Measurements from ENCODE around the gene ANKRD9.

The ANKRD9 gene

DNA sequence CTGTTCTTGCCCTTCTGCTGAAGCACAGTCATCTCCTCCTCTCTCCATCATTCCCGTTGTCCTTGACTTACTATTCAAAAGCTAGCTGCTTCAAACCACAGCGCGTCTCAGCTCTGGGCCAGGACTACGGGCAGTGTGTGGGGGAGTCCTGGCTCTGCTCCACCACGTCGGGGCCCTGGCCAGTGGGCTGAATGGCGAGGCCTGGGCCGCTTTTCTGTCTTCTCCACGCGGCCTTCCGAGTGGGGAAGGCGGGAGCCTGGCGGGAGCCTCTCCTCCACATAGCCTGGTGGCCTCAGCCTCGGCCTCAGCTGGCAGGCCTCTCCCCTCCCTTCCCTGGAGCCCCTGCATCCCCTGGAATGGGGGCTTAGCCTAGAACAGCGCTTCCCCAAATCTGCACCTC is 16.5 kb downstream of the ANKRD9 start:
- H3K27ac ChIP-seq (ENCODE audit: low read depth, low read length) = no peak overlapping the region
- H3K23ac ChIP-seq (ENCODE audit: low read length) = no peak overlapping the region
- H3K79me1 ChIP-seq (ENCODE audit: low read length) = no peaks in the 10 kb centered on the region
- no peak for DNase-seq
- no peak overlapping the region for H2BK120ac ChIP-seq (ENCODE audit: low read depth, low read length)
- H4K5ac ChIP-seq (ENCODE audit: low read length) = no peak overlapping the region
- H3K36me3 ChIP-seq (ENCODE audit: control insufficient read depth, insufficient read depth, low read length) = no peaks in the 10 kb centered on the region
- H4K8ac ChIP-seq (ENCODE audit: low read depth, low read length) = no peak overlapping the region
- no peaks in the 10 kb centered on the region for H3K27me3 ChIP-seq (ENCODE audit: insufficient read depth, low read length, poor library complexity)
- WGBS (ENCODE audit: extremely low coverage, insufficient coverage, low lambda C conversion rate) = no CpG with 5 or more reads among the region's 15 CpGs
- H3K9ac ChIP-seq (ENCODE audit: low read length) = no peak overlapping the region
- H3K79me2 ChIP-seq (ENCODE audit: control insufficient read depth, insufficient read depth, low read length) = no peaks in the 10 kb centered on the region
- no peak overlapping the region for H3K4me3 ChIP-seq (ENCODE audit: low read length)
- H3K4me2 ChIP-seq (ENCODE audit: low read length) = no peak overlapping the region
- H2BK5ac ChIP-seq (ENCODE audit: low read length) = no peak overlapping the region
- no peak overlapping the region for H2BK15ac ChIP-seq (replicated peaks; ENCODE audit: low read depth)
- H3K4ac ChIP-seq (ENCODE audit: low read depth, low read length) = no peak overlapping the region
- H3K4me1 ChIP-seq (ENCODE audit: control insufficient read depth, low read depth, low read length) = no peaks in the 10 kb centered on the region
- no peak overlapping the region for H3K18ac ChIP-seq (ENCODE audit: low read length)
- H3K56ac ChIP-seq (ENCODE audit: low read length) = no peak overlapping the region
- H2AK5ac ChIP-seq (ENCODE audit: low read length) = no peak overlapping the region

DNA sequence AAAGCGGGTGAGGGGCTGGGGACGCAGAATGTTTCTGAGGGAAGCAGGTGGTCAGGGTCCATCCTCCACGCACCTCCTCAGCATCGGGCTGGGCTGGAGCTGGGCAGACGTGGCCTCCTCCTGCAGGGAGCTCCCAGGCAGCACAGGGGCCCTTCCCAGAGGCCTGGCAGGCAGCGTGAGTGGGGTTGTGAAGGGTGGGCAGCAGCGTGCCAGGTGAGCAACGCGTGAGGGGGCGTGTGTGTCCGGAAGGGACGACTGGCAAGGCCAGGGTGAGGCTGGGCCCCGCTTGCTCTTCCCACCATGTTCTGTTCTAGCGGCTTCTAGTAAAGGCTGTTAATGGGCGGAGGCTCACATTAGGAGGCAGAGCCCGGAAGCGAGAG is 17.1 kb downstream of the ANKRD9 start:
- Histone ChIP-seq H3K9ac (ENCODE audit: low read length) (no peak overlapping the region), H4K8ac (ENCODE audit: low read depth, low read length) (no peak overlapping the region), H3K23ac (ENCODE audit: low read length) (no peak overlapping the region), H3K27ac (ENCODE audit: low read depth, low read length) (no peak overlapping the region), H3K56ac (ENCODE audit: low read length) (no peak overlapping the region), H3K79me1 (ENCODE audit: low read length) (no peaks in the 10 kb centered on the region), H3K4ac (ENCODE audit: low read depth, low read length) (no peak overlapping the region), H3K18ac (ENCODE audit: low read length) (no peak overlapping the region), H3K4me3 (ENCODE audit: low read length) (no peak overlapping the region), H3K27me3 (ENCODE audit: insufficient read depth, low read length, poor library complexity) (no peaks in the 10 kb centered on the region), H3K79me2 (ENCODE audit: control insufficient read depth, insufficient read depth, low read length) (no peaks in the 10 kb centered on the region), H3K4me2 (ENCODE audit: low read length) (no peak overlapping the region), H2BK5ac (ENCODE audit: low read length) (no peak overlapping the region), H2AK5ac (ENCODE audit: low read length) (no peak overlapping the region), H4K5ac (ENCODE audit: low read length) (no peak overlapping the region), H2BK120ac (ENCODE audit: low read depth, low read length) (no peak overlapping the region), H3K4me1 (ENCODE audit: control insufficient read depth, low read depth, low read length) (no peaks in the 10 kb centered on the region), H3K36me3 (ENCODE audit: control insufficient read depth, insufficient read depth, low read length) (no peaks in the 10 kb centered on the region), H2BK15ac (replicated peaks; ENCODE audit: low read depth) (no peak overlapping the region)
- no CpG with 5 or more reads among the region's 17 CpGs for WGBS (ENCODE audit: extremely low coverage, insufficient coverage, low lambda C conversion rate)
- DNase-seq = no peak

DNA sequence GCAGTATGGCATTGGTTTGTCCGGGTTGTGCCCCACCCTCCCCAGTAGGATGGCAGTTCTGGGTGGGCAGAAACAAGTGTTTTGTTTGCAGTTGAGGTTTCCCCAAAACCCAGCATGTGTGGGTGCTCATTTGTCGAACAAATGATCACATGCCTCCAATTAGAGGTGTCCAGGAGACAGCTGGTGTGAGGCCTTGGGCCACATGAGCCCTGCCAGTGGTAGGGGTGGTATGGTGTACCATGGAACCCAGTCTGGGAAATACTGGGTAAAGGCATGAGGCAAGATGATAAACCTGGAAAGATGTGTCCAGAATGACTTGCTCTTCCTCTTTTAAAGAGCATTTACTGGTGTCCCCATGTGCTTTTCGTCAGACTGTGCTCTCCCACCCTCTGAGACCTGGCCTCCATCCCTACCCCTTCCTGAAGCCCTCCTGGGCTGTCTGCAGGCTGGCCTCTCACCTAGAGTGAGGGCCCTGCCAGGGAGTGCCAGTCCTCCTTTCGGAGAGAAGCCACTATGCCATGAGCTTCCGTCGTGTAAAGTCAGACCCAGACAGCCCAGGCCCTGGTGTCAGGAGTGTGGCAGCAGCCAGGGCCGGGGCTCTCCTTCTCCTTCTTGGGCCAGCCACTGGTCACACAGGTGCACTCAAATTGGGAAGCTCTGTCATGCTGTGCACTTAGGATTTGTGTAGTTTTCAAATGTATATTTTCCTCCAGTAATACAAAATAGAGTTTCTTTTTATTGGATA is 17.6 kb downstream of the ANKRD9 start:
- Histone ChIP-seq H3K27ac (ENCODE audit: low read depth, low read length) (no peak overlapping the region), H3K56ac (ENCODE audit: low read length) (no peak overlapping the region), H3K4me3 (ENCODE audit: low read length) (no peak overlapping the region), H4K5ac (ENCODE audit: low read length) (no peak overlapping the region), H2BK120ac (ENCODE audit: low read depth, low read length) (no peak overlapping the region), H3K27me3 (ENCODE audit: insufficient read depth, low read length, poor library complexity) (no peaks in the 10 kb centered on the region), H3K23ac (ENCODE audit: low read length) (no peak overlapping the region), H2BK15ac (replicated peaks; ENCODE audit: low read depth) (no peak overlapping the region), H2BK5ac (ENCODE audit: low read length) (no peak overlapping the region), H3K4me1 (ENCODE audit: control insufficient read depth, low read depth, low read length) (no peaks in the 10 kb centered on the region), H3K4ac (ENCODE audit: low read depth, low read length) (no peak overlapping the region), H3K4me2 (ENCODE audit: low read length) (no peak overlapping the region), H3K18ac (ENCODE audit: low read length) (no peak overlapping the region), H2AK5ac (ENCODE audit: low read length) (no peak overlapping the region), H3K79me2 (ENCODE audit: control insufficient read depth, insufficient read depth, low read length) (no peaks in the 10 kb centered on the region), H4K8ac (ENCODE audit: low read depth, low read length) (no peak overlapping the region), H3K79me1 (ENCODE audit: low read length) (no peaks in the 10 kb centered on the region), H3K36me3 (ENCODE audit: control insufficient read depth, insufficient read depth, low read length) (no peaks in the 10 kb centered on the region), H3K9ac (ENCODE audit: low read length) (no peak overlapping the region)
- WGBS (ENCODE audit: extremely low coverage, insufficient coverage, low lambda C conversion rate) = no CpG with 5 or more reads among the region's 7 CpGs
- DNase-seq = no peak

DNA sequence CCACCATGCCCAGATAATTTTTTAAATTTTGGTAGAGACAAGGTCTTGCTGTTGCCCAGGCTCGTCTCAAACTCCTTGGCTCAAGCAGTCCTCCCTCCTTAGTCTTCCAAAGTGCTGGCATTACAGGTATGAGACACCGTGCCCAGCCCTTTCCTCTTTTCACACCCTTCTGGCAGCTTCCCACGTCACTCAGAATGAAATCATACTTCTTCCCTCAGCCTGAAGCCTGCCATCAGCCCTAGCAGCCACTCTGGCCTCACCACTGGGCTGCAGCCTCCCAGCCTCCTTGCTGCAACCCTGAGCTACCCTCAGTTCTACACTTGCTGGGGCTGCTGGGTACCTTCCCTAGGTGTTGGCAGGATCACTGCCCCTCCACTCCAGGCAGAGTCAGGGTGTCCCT is 18.2 kb downstream of the ANKRD9 start:
- H3K4ac ChIP-seq (ENCODE audit: low read depth, low read length) = no peak overlapping the region
- H2BK5ac ChIP-seq (ENCODE audit: low read length) = no peak overlapping the region
- H3K4me2 ChIP-seq (ENCODE audit: low read length) = no peak overlapping the region
- H3K79me2 ChIP-seq (ENCODE audit: control insufficient read depth, insufficient read depth, low read length) = no peaks in the 10 kb centered on the region
- no peak overlapping the region for H2AK5ac ChIP-seq (ENCODE audit: low read length)
- H2BK15ac ChIP-seq (replicated peaks; ENCODE audit: low read depth) = no peak overlapping the region
- H3K9ac ChIP-seq (ENCODE audit: low read length) = no peak overlapping the region
- H2BK120ac ChIP-seq (ENCODE audit: low read depth, low read length) = no peak overlapping the region
- no peaks in the 10 kb centered on the region for H3K36me3 ChIP-seq (ENCODE audit: control insufficient read depth, insufficient read depth, low read length)
- H3K23ac ChIP-seq (ENCODE audit: low read length) = no peak overlapping the region
- no peaks in the 10 kb centered on the region for H3K79me1 ChIP-seq (ENCODE audit: low read length)
- H3K4me3 ChIP-seq (ENCODE audit: low read length) = no peak overlapping the region
- H3K56ac ChIP-seq (ENCODE audit: low read length) = no peak overlapping the region
- H4K8ac ChIP-seq (ENCODE audit: low read depth, low read length) = no peak overlapping the region
- H4K5ac ChIP-seq (ENCODE audit: low read length) = no peak overlapping the region
- H3K4me1 ChIP-seq (ENCODE audit: control insufficient read depth, low read depth, low read length) = no peaks in the 10 kb centered on the region
- no peak overlapping the region for H3K27ac ChIP-seq (ENCODE audit: low read depth, low read length)
- H3K27me3 ChIP-seq (ENCODE audit: insufficient read depth, low read length, poor library complexity) = no peaks in the 10 kb centered on the region
- WGBS (ENCODE audit: extremely low coverage, insufficient coverage, low lambda C conversion rate) = no CpG with 5 or more reads among the region's 3 CpGs
- no peak overlapping the region for H3K18ac ChIP-seq (ENCODE audit: low read length)
- no peak for DNase-seq

DNA sequence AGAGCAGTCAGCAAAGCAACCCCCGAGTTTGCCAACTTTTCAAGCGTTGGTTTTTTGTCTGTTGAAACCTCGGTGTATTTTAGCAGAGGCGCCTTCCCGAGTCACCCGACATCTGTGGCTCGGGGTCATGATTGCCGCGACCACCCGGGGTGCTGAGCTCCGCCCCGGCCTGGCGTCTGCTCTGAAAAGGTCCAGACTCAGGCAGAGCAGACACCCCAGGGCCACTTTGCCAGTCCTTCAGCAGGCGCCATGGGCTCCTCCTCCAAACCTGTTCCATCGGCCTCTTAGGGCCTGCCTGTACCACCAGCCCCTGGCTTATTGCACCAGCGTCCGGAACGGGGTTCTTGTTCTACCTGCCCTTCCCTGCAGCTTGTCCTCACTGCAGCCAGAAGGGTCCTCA is 19.1 kb downstream of the ANKRD9 start:
- H4K5ac ChIP-seq (ENCODE audit: low read length) = no peak overlapping the region
- no peak overlapping the region for H2AK5ac ChIP-seq (ENCODE audit: low read length)
- no peak overlapping the region for H3K4me2 ChIP-seq (ENCODE audit: low read length)
- no peak overlapping the region for H3K4ac ChIP-seq (ENCODE audit: low read depth, low read length)
- no peak overlapping the region for H2BK120ac ChIP-seq (ENCODE audit: low read depth, low read length)
- DNase-seq = no peak
- H3K79me1 ChIP-seq (ENCODE audit: low read length) = no peaks in the 10 kb centered on the region
- no peak overlapping the region for H2BK5ac ChIP-seq (ENCODE audit: low read length)
- no peak overlapping the region for H2BK15ac ChIP-seq (replicated peaks; ENCODE audit: low read depth)
- H3K23ac ChIP-seq (ENCODE audit: low read length) = no peak overlapping the region
- no peaks in the 10 kb centered on the region for H3K4me1 ChIP-seq (ENCODE audit: control insufficient read depth, low read depth, low read length)
- H3K36me3 ChIP-seq (ENCODE audit: control insufficient read depth, insufficient read depth, low read length) = no peaks in the 10 kb centered on the region
- H3K4me3 ChIP-seq (ENCODE audit: low read length) = no peak overlapping the region
- no peak overlapping the region for H4K8ac ChIP-seq (ENCODE audit: low read depth, low read length)
- H3K79me2 ChIP-seq (ENCODE audit: control insufficient read depth, insufficient read depth, low read length) = no peaks in the 10 kb centered on the region
- no CpG with 5 or more reads among the region's 18 CpGs for WGBS (ENCODE audit: extremely low coverage, insufficient coverage, low lambda C conversion rate)
- no peak overlapping the region for H3K18ac ChIP-seq (ENCODE audit: low read length)
- H3K9ac ChIP-seq (ENCODE audit: low read length) = no peak overlapping the region
- no peaks in the 10 kb centered on the region for H3K27me3 ChIP-seq (ENCODE audit: insufficient read depth, low read length, poor library complexity)
- H3K56ac ChIP-seq (ENCODE audit: low read length) = no peak overlapping the region
- no peak overlapping the region for H3K27ac ChIP-seq (ENCODE audit: low read depth, low read length)

DNA sequence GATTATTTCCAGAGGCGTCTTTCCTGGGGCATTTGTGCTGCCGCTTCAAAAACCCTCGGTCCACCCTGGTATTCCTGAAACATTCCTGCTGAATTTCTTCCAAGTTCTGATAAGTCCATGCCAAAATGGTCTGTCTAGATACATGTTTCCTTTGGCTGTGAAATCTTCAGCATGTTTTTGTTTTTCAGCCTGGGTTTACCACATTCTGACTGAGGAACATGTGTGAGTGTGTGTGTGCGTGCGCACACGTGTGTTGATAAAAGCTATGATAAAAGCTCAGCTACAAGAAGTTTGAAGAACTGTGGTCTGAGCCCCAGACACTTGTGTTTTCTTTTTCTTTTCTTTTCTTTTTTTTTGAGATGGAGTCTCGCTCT is 22.4 kb downstream of the ANKRD9 start:
- no peak overlapping the region for H4K5ac ChIP-seq (ENCODE audit: low read length)
- H2BK120ac ChIP-seq (ENCODE audit: low read depth, low read length) = no peak overlapping the region
- H3K9ac ChIP-seq (ENCODE audit: low read length) = no peak overlapping the region
- no peak overlapping the region for H3K18ac ChIP-seq (ENCODE audit: low read length)
- H3K27ac ChIP-seq (ENCODE audit: low read depth, low read length) = no peak overlapping the region
- H3K23ac ChIP-seq (ENCODE audit: low read length) = no peak overlapping the region
- WGBS (ENCODE audit: extremely low coverage, insufficient coverage, low lambda C conversion rate) = no CpG with 5 or more reads among the region's 7 CpGs
- H3K79me1 ChIP-seq (ENCODE audit: low read length) = no peaks in the 10 kb centered on the region
- no peaks in the 10 kb centered on the region for H3K36me3 ChIP-seq (ENCODE audit: control insufficient read depth, insufficient read depth, low read length)
- H3K4me3 ChIP-seq (ENCODE audit: low read length) = no peak overlapping the region
- H3K79me2 ChIP-seq (ENCODE audit: control insufficient read depth, insufficient read depth, low read length) = no peaks in the 10 kb centered on the region
- H2BK5ac ChIP-seq (ENCODE audit: low read length) = no peak overlapping the region
- no peak overlapping the region for H3K4me2 ChIP-seq (ENCODE audit: low read length)
- no peak overlapping the region for H4K8ac ChIP-seq (ENCODE audit: low read depth, low read length)
- DNase-seq = no peak
- no peak overlapping the region for H2AK5ac ChIP-seq (ENCODE audit: low read length)
- no peak overlapping the region for H3K4ac ChIP-seq (ENCODE audit: low read depth, low read length)
- no peaks in the 10 kb centered on the region for H3K27me3 ChIP-seq (ENCODE audit: insufficient read depth, low read length, poor library complexity)
- H2BK15ac ChIP-seq (replicated peaks; ENCODE audit: low read depth) = no peak overlapping the region
- H3K56ac ChIP-seq (ENCODE audit: low read length) = no peak overlapping the region
- H3K4me1 ChIP-seq (ENCODE audit: control insufficient read depth, low read depth, low read length) = no peaks in the 10 kb centered on the region

All from mesendoderm (in vitro differentiated cells).